HG02571 (cell line): ENCODE results near the gene XPR1.
A peak's percentile ranks its signal among the peaks of the same experiment; 100 is the strongest.

Source experiments
- ATAC-seq: cut with Tn5 transposase; IDR thresholded peaks from one replicate; pipeline ENCODE4 v1.9.1; 2021; ENCODE audit warnings: mild to moderate bottlenecking, moderate library complexity; ENCODE audit not compliant: unreplicated experiment

The XPR1 gene

GRCh38 chr1:180614730-180615129 is 17.1 kb upstream of the XPR1 start:
- no peak for ATAC-seq

DNA sequence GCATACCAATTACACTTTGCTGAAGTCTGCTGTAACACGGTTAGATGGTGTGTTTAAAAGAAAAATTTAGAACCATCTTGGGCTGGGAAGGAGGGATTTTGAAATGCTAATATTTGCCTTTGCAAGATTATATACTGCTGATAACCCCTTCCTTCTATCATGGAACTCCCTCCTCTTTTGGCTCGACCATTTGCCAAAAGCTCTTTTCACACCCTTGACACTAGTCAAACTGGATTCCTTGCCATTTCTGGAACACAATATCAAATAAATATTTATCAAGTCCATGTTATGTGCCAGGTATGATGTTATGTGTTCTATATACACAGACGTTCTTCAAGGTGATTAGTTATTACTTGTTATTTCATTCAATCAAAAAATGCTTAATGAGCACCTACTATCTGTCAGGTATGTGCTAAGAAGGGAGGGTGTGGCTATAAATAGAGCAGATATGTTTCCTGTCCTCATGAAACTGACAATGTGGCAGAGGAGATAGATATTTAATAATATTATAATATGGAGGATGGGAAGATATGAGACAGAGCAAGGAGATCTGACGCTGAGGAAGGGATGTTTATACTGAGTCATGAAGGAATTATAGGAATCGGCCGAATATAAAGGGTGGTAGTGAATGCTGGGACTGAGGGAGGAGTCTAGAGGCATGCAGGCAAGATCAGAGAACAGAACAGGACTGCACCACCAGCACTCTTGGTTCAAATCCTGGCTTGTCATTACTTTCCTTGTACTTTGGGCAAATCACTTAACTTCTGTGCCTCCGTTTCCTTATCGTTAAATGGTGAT is 16.1 kb upstream of the XPR1 start:
- no peak for ATAC-seq

DNA sequence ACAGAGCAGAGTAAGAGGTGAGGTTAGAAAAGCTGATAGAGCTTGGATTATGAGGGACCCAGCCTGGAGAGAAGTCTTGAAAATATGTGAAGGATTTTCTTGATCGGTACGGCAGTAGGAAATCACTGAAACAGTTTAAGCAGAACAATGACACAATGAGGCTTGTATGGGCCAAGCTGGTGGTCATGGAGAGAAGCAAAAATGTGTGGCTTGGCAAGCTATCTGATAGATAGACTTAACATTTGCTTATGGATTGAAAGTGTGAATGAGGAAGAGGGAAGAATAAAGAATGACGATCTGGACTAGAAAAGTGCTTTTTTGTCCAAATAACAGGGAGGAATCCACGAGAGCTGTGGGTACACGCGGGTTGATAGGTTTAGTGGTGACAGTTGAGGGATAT is 15.4 kb upstream of the XPR1 start:
- ATAC-seq, result no peak

- ATAC-seq, result no peak
Measured at GRCh38 chr1:180617774-180618395, 13.9 kb upstream of the XPR1 start.

DNA sequence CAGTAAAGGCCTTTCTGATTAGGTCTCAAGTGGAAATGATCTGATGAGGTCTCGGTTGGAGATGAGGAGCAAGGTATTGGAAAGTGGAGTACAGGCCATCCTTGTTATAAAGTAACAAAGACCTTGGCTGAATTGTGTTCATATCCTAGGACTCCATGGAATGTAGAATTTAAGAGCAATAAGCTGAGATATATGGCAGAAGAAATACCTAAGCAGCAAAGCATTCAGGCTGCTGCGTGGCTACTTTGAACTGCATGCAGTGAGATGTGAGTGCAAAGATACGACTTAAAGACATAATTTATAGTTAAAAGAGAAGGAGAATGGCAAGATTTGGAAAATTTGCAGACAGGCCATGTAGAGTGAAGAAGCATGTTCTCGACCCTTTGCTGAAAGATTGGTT is 11.2 kb upstream of the XPR1 start:
- no peak for ATAC-seq

DNA sequence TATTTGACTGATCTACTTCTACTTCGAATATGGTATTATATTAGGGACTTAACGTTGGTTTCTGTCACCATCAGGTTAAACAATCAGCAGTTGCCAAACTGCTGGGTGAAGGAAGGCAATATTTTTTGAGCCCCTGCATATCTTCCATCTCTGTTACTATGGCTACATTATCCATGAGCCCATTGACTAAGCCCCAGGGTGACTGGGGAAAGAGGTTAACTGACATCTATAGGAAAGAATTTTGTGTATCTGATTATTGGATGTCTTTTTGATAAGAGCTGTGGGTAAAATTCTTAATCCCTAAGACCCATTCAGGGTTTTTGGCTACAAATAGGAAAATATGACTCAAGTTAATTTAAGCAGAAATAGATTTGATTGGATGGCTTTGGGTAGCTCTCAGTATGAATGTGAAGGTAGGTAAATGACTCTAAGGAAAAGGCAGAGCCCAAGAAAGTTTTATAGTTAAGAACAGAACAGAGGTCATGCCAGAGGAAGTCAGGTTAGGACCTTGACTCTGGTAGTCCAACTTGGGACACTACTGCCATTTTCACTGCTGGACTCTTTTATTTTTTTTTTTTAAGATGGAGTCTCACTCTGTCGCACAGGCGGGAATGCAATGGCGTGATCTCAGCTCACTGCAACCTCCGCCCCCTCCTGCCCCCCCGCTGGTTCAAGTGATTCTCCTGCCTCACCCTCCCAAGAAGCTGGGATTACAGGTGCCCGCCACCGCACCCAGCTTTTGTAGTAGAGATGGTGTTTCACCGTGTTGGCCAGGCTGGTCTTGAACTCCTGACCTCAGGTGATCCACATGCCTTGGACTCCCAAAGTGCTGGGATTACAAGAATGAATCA is 8.9 kb upstream of the XPR1 start:
- no peak for ATAC-seq

DNA sequence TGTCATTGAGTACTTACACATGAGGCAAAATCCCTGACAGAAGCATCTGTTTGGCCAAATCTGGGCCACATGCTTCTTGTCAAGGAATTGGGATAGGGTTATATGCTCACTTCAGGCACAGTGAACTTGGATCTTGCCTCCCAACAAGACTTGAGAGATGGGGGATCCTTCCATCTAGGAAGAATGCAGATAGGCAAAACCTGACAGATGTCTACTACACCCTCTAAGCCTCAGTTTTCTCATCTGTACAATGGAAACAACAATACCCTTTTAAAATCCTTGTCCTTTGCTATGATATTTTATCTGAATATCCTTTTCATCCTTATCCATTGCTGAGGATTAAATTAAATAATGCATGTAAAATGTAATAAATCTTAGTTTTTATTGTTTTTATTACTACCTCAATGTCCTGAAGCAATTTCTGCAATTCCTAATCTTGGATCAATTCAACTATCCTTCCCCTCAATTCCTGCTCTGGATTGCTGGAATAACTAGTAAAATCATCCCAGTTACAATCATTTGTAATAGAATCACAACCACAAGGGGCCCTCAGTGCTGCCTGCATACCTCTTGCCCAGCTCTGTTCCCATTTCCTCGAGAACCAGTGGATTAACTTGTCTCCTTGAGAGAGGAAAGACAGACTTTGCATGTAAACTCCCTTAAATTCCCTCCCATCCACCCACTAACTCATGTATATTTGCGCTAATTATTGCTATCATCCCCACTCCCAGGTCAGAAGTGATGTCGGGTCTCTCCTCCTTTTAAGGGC is 8.1 kb upstream of the XPR1 start:
- ATAC-seq, result no peak

DNA sequence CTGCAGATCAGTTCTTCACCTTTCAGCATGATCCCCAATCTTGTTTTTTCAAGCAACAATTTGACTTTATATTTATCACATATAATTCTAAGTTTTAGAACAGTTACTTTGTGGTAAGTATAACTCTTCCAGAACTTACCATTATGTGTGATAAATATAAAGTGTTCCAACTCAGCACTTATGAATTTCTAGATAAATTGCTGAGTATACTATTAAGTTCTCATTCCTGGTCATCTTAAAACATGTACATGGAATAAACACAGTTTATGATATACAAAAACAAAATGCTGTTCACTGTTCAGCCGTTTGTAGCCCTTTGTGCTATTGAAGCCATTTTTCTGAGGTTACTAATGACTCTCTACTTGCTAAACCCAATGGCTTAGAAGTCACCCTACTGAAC is 5.1 kb upstream of the XPR1 start:
- no peak for ATAC-seq

GRCh38 chr1:180627411-180627810 is 4.4 kb upstream of the XPR1 start:
- no peak for ATAC-seq

DNA sequence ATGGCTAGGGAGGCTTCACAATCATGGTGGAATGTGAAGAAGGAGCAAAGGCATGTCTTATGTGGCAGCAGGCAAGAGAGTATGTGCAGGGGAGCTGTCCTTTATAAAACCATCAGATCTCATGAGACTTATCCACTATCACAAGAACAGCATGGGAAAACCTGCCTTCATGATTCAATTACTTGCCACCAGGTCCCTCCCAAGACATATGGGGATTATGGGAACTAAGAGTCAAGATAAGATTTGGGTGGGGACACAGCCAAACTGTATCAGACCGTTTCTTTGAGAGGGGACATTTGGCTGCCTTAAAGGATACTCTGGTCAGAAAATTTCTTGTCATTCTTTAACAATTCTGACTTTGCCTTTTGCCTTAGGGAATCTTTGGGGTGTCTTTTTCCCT is 3.2 kb upstream of the XPR1 start:
- no peak for ATAC-seq

GRCh38 chr1:180630408-180631193 is 1.2 kb upstream of the XPR1 start:
- ATAC-seq, result no peak

DNA sequence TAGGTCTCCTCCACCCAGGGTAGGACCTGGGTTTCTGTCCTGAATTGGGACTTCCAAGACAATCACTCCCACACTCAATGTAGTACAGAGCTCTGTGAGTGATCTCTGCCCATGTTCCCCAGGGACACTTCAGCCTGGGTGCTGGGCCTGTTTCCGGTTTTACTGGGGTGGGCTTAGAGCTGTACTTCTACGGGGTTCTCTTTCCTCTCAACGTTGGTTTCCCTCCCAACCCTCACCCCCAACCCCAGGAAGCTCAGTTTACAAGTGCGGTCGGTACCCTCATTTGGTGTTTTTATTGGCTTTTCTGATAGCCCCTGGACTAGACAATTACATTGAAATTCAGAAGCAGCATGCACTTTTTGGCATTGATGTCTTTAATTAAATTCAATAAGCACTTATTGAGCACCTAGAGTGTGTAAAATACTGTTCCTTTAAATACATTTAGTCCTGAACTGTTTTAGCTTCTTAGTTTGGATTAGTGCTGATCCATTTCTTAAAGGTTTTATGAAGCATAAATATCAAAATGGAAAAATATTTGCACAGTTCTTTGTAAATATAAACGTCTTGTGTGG is 542 bp upstream of the XPR1 start:
- ATAC-seq, result no peak

GRCh38 chr1:180632326-180633056 is 669 bp downstream of the XPR1 start:
- ATAC-seq, result peak; percentile 39

GRCh38 chr1:180633057-180634056 is 1.5 kb downstream of the XPR1 start:
- no peak for ATAC-seq

DNA sequence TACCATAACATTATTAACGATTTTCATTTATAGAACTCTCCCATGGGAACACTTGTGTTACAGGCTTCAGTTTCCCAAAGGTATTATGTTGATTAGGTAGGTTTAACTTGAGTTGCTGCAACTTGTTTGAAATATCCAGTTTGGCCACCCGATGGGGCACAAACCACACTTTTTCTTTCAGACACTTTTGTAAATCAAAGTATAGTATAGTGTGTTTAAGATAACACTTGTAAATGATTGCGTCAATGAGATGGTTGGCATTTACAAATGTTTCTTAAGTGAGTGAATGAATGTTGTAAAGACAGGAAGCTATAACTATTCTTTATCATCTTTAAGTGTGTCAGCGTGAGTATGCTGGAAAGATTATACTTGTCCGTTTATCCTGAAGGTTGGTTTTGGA is 4.3 kb downstream of the XPR1 start:
- ATAC-seq, result no peak

DNA sequence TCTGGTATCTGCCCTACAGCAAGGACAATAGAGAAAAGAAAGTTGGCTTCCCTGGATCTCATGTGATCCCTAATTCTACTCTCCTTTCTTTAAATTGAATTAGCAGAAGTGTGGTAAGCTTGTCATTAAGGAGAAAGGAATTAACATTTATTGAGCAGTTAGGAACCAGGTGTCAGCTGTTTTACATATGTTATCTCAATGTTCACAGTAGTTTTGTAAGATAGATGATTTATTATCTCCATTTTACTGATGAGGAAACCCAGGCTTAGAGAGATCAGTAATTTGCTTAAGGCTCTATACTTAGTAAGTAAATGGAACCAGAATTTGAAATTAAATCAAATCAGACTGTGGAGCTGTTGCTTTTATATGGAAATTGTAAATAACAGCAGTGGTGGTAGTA is 8.0 kb downstream of the XPR1 start:
- no peak for ATAC-seq

DNA sequence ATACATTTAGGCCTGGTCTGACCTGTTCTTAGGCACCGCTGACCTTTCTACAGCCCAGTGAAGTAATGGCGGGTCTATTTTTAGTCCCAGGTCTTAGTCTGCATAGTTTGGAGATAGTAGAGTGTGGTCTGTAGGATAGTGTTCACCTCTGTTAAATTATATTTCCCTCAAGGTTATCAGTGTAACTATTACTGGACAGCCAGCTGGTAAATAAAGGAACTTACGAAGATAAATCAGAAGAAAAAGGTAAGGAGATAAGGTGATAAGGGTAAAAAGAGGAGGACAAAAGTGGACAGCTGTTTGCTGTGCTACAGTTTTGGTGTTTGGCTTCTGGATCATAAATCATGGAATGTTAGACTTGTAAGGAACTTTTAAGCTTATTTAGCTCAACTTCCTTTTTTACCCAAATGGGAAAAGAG is 8.7 kb downstream of the XPR1 start:
- ATAC-seq, result no peak

- ATAC-seq, result no peak
Measured at GRCh38 chr1:180641662-180642061, 9.8 kb downstream of the XPR1 start.
